HG02623 (cell line): ENCODE results near the gene DRICH1.
"Not testable (repeated sequence)": the region's sequence is repeated elsewhere in the genome, so short reads cannot be mapped to it uniquely, and the experiment has no call there.

Experiments
- ATAC-seq: cut with Tn5 transposase; IDR thresholded peaks from one replicate; pipeline ENCODE4 v1.9.1; 2021; ENCODE audit warnings: moderate library complexity; ENCODE audit not compliant: unreplicated experiment

The DRICH1 gene

DNA sequence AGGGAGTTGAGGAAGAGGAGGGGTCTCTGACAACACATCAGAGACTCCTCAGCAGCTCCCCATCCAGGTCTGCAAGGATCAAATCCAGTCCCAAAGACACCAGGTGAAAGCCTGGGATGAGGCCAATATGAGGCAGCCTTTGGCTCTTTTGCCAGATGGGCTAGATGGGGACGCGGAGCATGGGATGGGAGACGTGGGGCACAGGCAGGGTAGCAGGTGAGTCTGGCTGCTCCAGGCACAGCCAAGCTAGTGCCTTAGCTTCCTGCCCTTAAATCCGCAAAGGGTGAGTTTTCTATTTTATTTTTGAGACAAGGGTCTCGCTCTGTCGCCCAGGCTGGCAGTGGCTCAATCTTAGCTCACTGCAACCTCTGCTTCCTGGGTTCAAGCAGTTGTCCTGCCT is 19.6 kb upstream of the DRICH1 start:
- no peak for ATAC-seq

DNA sequence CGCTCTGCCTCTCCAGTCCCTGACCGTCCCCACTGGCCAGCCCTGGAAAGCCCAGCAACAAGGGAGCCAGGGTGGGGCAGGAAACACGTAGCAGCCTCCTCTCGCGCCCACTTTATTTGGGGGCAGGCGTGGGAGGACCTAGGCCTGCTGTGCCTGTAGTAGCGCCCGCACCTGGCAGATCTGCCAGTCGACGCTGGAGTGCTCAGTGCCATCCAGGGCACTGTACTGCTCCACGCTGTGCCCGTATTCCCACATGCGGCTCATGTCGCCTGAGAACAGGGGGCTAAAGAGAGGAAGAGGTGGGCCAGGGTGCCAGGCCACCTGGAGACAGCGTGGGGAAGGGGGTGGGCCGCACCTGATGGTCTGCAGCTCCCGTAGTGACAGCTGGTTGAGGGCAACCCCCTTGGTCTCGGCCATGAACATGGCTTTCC is 17.0 kb upstream of the DRICH1 start:
- no peak for ATAC-seq

DNA sequence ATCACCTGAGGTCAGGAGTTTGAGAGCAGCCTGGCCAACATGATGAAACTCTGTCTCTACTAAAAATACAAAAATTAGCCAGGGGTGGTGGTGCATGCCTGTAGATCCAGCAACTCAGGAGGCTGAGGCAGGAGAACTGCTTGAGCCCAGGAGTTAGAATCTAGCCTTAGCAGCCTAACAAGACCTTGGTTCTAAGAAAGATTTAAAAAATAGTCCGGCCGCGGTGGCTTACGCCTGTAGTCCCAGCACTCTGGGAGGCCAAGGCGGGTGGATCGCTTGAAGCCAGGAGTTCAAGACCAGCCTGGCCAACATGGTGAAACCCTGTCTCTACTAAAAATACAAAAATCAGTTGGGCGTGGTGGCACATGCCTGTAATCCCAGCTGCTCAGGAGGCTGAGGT is 14.4 kb upstream of the DRICH1 start:
- ATAC-seq: not testable (repeated sequence)

DNA sequence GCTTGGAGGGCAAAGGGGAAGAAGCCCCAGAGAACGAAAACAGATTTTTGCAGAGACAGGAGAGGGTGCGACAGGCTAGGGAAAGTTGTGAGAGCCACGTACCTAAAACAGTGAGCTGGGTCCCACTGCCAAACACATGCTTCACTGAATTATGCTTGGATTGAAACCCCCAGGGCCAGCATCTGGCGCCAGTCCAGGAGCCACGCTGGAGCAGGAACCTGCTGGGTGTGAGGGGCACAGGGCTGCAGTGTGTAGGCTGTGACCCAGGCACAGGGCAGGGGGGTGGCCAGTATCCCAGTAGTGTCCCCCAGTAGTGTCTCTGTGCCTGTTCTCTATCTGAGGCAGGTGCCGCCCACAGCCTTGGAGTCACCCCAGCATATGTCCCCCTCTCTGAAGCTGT is 8.1 kb upstream of the DRICH1 start:
- not testable (repeated sequence) for ATAC-seq

DNA sequence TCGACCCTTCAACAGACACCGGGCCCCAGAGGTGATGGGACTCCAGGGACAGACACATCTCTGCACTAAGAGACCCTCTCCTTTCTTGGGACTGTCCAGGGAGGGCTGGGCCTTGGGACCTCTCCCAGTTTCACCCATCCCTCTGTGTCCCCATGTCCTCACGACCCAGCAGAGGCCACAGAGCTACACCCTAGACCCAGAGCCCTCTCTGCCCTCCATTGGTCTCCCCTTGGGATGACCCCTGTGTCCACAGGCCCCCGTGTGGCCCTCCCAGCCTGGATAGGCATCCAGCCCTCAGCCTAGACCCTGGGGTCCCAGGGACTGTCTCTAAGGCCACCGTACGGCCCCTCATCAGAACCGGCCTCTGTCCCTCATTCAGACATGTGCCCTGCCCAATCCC is 7.5 kb upstream of the DRICH1 start:
- no peak for ATAC-seq

DNA sequence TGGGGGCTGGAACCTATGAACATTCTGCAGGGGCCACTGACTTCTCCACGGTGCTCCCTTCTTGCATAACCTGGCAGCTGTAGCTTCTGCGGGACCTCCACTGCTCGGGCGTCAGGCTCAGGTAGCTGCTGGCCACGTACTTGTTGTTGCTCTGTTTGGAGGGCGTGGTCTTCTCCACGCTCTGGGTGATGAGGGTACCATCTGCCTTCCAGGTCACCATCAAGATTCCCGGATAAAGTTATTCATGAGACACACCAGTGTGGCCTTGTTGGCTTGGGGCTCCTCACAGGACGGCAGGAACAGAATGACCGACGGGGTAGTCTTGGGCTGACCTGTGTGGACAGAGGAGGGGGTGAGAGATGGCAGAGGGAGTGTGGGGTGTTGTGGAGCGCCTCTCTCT is 6.5 kb upstream of the DRICH1 start:
- ATAC-seq: no peak

DNA sequence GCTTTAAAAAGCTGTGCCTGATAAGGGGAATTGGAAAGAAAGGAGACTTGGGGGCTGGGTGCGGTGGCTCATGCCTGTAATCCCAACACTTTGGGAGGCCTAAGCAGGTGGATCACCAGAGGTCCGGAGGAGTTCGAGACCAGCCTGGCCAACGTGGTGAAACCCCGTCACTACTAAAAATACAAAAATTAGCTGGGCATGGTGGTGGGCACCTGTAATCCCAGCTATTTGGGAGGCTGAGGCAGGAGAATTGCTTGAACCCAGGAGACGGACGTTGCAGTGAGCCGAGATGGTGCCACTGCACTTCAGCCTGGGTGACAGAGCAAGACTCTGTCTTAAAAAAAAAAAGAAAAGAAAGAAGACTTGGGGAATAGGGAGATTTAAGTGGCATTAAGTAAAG is 3.2 kb upstream of the DRICH1 start:
- ATAC-seq: not testable (repeated sequence)

DNA sequence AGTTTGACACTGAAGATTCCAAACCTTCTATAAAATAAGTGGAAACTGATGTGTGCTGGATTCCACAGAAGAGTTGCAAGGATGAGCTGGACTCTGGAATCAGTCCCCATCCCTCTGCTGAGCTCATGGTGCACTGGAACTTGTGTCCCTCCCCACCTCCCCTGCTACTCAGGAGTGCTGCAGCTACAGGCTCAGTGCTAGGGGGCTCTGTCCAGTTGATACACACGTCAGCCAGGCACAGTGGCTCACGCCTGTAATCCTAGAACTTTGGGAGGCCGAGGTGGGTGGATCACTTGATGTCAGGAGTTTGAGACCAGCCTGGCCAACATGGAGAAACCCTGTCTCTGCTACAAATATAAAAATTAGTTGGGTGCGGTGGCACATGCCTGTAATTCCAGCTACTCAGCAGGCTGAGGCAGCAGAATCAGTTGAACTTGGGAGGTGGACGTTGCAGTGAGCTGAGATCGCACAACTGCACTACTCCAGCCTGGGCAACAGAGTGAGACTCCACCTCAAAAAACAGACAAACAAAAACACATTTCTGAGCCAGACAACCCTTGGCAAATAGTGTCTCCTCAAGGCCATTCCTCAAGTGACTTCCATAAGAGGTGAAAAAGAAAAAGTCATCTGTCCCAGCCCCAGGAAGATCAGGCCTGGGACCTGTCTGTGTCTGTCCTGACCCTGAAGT is 3.9 kb downstream of the DRICH1 start:
- ATAC-seq: not testable (repeated sequence)

DNA sequence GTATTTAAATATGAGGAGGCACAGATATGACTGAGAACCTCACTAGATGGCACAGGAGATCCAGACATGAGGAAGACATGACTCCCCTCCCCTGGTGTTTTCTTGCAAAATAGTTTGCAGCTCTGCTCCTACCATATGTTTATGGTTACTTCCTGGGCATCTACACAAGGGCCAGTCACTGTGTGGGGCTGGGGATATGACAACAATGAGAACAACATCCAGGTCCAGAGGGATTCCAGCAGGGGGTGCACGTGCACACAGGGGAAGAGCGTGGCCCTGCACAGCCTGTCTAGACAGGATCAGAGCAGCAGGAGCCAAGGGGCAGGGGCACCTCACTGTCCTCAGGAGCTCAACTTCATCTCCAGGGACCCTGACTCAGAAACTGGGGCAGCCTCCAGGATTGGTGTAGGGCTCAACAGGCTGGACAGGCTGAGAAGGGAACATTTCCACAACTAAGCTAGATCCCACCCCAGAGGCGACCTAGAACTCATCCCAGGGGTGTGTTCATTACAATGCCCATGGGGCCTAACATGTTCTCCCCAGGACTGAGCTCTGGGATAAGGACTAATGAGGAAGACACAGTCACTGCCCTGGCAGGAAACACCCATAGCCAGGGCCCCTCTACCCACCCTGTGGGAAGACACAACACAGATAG is 4.6 kb downstream of the DRICH1 start:
- ATAC-seq: not testable (repeated sequence)

DNA sequence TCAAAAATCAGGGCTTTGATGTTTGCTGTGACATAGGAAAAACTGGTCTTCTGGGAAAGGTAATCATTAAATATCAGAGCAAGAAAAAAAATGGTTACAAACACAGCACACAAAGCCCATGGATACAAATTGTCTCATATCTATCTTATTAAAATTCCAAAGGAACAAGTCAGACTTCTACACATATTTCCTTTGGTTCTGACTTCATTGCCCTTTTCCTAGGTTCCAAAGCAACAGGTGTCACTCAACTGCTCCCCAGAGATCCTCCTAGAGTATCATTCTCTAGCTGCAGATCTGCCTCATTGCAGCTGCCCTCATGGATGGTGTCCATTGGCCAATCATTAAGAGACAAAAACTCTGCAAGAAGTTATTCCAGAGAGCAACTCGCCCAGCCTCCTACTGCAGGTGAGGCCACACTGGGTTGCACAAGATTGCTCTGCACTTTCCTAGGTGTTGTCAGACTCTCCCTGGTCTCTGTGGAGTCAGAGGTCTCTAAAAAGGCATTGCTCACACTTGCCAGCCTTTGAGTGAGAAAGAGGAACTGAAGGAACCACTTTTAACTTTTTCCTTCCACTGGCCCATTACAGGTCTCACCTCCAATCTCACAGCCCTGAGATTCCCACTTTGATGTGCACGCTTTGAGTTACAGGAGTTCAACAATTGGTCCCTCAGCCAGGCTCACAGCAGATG is 5.7 kb downstream of the DRICH1 start:
- ATAC-seq: no peak

DNA sequence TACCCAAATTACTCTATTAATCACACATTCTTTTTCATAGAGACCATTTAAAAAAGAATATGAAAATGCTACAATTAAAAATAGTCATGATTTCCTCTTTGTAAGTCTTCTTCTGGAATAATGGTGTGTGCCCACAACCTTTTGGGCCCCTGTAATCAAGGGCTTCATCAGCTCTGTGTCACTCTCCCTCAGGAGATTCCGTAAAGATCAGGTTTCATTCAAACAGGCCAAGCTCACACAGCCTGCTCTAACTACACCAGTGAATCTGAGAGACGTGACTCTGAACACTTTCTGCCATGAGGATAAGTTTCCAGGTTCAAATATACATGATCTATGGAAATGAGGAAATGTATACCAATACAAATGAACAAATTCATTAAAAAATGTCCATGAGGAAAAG is 9.5 kb downstream of the DRICH1 start:
- no peak for ATAC-seq

DNA sequence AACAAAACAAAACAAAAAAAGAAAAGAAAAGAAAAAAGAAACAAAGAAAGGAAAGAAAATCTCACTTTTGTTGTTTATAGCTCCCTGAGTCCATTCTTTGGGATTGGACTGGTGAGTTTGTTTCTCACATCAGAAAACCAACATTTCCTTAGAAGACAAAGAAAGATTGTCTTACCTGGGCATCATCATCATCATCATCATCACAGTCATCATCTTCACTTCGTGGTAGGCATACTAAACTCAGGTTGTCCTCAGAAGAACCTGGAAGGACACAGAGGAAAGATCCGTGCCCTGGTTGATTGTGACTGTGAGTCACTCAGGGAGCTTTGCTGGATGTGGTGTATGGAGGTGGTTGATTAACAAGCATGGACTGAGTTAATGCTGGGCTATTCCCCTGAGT is 10.2 kb downstream of the DRICH1 start:
- ATAC-seq: not testable (repeated sequence)

DNA sequence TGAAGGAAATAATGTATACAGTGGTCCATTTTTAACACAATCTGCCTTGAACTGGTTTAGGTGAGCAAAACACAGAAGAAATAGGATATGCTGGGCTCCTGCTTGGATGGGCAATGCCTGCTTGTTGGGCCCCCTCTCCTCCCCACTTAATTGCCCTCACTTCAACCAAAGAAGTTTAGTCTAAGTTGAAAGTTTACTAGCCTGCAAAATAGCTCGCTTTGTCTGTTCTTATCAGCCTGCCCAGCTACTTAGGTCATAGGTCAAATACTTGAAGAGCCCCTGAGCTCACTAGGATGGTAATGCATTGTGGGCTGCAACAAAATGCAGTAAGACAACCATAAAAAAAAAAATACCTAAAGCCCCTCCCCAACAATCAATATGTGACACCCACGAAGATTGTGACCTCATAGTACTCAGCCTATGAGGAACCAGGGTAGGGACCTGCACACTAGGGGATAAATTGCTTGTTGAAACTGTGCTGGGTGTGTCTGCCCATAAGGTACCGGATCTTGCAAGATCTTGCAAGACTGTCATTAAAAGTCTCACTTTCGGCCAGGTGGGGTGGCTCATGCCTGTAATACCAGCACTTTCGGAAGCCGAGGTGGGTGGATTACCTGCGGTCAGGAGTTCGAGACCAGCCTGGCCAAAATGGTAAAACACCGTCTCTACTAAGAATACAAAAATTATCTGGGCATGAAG is 10.9 kb downstream of the DRICH1 start:
- ATAC-seq: no peak

DNA sequence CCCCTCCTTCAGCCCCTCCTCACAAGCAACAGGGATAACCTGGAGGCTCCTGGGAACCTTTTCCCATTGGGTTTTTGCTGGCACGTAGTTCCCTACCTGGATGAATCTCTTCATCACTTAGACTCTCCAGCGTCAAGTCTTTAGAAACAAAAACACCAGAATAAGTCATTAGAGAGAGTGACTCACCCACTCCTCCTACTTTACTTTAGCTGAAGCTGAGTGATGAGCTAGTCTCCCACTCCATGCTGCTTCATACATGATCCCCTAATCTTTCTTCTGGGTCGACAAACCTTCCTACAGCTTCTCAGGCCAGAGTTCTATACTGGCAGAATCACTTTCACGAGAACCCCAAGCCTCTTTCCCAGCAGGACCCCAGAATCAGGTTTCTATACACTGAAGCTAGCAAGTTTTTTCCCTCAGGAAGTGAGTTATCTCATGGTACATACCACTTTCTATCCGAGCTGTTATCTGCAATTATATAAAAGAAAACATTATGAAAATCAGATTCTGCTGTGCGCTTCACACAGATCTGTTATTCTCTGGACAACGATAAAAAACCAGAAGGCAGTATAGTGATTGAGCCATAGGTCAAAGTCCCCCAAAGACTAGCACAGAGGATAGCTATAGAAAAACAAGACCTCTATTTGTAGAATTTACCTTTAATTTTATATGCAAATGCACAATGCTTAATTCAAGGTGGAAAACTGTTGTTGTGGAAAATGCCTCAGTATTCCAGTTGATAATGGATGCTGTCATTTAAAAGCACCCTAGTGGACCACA is 18.7 kb downstream of the DRICH1 start:
- ATAC-seq: no peak

DNA sequence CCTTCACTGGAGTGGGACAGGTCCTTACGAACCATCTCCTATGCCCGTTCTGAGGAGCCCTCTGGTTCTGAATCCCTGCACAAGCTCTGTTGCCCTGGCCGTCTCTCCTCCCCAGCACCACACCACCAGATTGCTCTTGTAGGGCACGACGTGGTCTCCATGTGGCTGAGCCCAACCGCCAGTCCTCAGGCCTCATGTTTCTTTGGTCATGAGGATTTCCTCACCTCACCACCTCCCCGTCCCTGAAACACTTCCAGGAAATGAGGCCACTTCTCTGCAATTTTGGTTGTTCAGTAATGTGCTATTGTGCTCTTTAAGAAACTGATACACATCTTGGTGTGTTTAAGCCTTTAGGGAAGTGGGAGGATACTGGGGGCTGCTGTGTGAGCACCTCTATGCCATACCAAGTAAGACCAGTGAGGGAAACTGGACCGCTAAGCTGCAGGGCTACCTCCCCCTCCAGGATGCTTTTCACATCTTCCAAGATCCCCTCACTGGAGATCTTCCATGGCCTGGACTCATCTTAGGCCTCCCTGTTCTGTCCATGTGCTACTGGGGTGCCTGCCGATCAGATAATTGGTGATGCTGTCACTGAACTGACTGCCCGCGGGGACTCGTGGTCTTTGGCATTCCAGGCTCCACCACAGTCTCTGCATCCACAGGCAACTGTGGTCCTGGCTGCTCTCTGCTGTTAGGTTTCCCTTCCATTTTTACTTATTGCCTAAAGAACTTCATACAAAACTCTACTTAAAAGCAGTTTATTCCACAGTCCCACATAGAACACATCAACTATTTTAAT is 21.9 kb downstream of the DRICH1 start:
- no peak for ATAC-seq

DNA sequence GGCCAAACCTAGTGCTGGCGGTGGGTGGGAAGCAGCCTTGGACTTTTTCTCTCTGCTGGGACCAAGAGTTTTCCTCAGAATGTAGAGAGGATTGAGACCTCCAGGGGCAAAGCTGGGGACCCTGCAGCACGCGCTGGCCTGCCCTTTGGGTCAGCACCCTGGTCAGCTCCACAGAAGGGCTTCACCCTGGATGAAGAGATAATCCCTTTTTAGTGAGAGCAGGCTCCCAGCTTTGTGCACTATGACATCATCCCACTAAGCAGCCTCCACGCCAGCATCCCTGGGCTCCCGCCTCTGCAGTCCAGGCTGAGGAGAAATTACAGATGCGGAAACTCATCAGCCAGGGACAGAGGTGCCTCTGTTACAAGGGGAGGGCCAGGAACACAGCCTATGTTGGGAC is 23.5 kb downstream of the DRICH1 start:
- ATAC-seq: no peak

DNA sequence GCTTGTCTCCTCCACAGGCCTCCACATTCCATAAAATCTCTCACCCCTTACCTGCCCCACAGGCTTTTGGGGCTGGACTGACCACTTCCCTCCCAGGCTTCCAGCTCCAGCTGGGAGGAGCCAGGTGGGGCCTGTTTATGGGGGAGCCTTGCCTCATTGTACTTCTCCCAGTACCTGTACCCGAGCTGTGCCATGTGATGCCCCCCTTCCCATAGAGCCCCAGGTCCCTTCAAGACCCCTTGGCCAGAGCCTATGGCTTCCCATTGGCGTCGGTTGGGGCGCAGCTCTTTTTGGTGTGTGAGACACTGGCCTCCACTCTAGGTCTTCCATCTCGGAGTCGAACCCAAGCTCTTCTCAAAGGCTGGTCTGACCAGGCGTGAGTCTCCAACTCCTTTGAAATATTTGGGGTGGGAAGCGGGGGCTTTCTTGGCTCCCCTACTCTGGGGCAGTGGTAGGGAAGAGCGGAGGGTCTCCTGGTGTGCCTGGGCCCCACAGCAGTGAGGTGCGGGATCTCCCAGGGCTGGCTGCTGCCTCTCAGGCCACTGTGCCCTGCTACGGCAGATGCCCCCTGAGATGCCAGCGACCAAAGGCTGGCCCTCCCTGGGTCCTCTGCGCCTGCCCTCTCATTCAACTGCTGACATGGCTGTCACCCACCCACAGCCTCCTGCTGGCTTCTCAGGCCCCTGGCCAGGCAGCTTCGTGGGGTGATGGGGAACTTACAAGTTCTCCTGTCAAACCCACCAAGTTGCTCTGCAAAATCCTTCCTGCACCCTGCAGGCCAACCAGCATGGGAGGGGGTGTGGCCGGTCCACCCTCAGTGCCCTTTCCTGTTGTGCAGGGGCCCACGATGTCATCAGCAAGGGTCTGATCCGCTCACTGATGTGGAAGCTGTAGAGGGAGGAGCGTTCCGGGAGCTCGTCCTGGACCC is 25.7 kb downstream of the DRICH1 start:
- ATAC-seq: no peak

DNA sequence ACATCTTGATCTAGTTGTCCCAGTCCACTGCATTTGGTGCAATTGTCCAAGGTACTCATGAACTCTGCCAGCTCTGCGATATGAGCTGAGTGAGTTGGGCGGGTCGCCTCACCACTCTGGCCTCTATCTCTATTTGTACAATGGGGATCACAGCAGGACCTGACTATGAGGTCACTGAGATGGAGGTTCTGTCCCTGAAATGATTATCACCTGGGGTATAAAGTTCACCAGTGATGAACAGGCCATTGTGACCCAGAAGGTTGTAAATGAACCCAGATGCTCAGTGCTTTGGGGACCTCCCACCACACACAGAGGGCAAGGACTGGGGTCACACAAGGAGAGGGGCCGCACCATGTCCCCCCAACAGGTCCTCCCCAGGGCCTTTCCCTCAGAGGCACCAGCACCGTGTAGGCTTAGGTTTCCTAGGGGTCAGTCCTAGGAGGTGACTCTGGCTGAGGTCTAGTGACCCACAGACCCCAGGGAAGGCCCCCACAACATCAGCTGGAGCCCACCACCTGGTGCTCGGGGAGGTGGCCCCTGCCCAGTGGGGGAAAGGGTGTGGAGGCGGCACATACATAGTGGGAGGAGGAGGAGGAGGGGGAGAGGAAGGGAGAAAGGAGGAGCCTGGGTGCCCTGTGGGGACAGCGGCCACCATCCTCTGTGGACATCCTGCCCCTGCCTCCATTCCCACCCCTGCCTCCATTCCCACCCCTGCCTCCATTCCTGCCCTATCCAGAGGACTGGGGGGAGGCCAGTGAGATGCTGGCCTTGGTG is 27.0 kb downstream of the DRICH1 start:
- ATAC-seq: no peak
